OCI-LY3 (cell line): Measurements from ENCODE around the gene UBE2S.

ENCODE experiments used
- H2AFZ ChIP-seq: fragments of 200-600, 300-600 bp; shearing (Covaris generic); 2 replicates; pipeline ENCODE4 v1.6.0; 2014; ENCODE audit warnings: antibody characterized with exemption, low read depth, low read length
- H3K27ac ChIP-seq: fragments of 200-600, 300-600 bp; sonication (generic); 2 replicates; pipeline ENCODE4 v1.5.1; 2014; ENCODE audit warnings: mild to moderate bottlenecking, low read length, moderate library complexity, mixed read lengths
- H3K27me3 ChIP-seq: fragments of 200-600, 300-600 bp; sonication (generic); 2 replicates; pipeline ENCODE4 v1.6.1; 2014; ENCODE audit warnings: low read depth, low read length, mixed read lengths
- H3K36me3 ChIP-seq: fragments of 200-600, 300-600 bp; sonication (generic); replicated peaks from 2 replicates; pipeline ENCODE3; 2014; ENCODE audit warnings: low read depth, low read length, mixed read lengths
- H3K4me1 ChIP-seq: fragments of 300-600, 200-600 bp; sonication (generic); 2 replicates; pipeline ENCODE4 v1.6.1; 2014; ENCODE audit warnings: low read length, mixed read lengths
- H3K4me2 ChIP-seq: fragments of 200-600, 300-600 bp; sonication (generic); 2 replicates; pipeline ENCODE4 v1.6.1; 2014; ENCODE audit warnings: low read length, mixed read lengths
- H3K4me3 ChIP-seq: fragments of 300-600, 200-600 bp; sonication (generic); 2 replicates; pipeline ENCODE4 v1.5.1; 2014; ENCODE audit warnings: antibody characterized with exemption, mild to moderate bottlenecking, low read length, moderate library complexity
- H3K79me2 ChIP-seq: fragments of 300-600, 200-600 bp; shearing (Covaris generic); 2 replicates; pipeline ENCODE4 v1.6.1; 2014; ENCODE audit warnings: mild to moderate bottlenecking, low read length, mixed read lengths
- H3K9ac ChIP-seq: fragments of 300-600, 200-600 bp; shearing (Covaris generic); 2 replicates; pipeline ENCODE4 v1.6.0; 2014; ENCODE audit warnings: mild to moderate bottlenecking, low read length, moderate library complexity
- H3K9me3 ChIP-seq: fragments of 200-600, 300-600 bp; shearing (Covaris generic); 2 replicates; pipeline ENCODE4 v1.6.1; 2014; ENCODE audit warnings: low read length, mixed read lengths; ENCODE audit not compliant: insufficient read depth
- H4K20me1 ChIP-seq: fragments of 200-600, 300-600 bp; sonication (generic); 2 replicates; pipeline ENCODE4 v1.6.1; 2016; ENCODE audit warnings: low read length, mixed read lengths; ENCODE audit not compliant: insufficient read depth
- EZH2phosphoT487 ChIP-seq: fragments of 200-600 bp; shearing (Covaris generic); IDR thresholded peaks from 2 replicates; pipeline ENCODE4 v1.6.1; 2018; ENCODE audit warnings: antibody characterized with exemption, mixed run types, low read depth
- TF ChIP-seq, protein P1 (sequence below): fragments of 200-600, 300-600 bp; sonication (generic); IDR thresholded peaks from 2 replicates; pipeline ENCODE4 v1.5.1; 2014; ENCODE audit warnings: antibody characterized with exemption, low read length, low read depth

UBE2S gene

GRCh38 chr19:55360902-55361301 lies 46.7 kb downstream of the UBE2S start:
- H3K9me3 ChIP-seq, result no peaks in the 10 kb centered on the region
- H3K4me1 ChIP-seq, result no peaks in the 10 kb centered on the region
- no peak for TF ChIP-seq EZH2phosphoT487
- TF ChIP-seq, protein P1, sequence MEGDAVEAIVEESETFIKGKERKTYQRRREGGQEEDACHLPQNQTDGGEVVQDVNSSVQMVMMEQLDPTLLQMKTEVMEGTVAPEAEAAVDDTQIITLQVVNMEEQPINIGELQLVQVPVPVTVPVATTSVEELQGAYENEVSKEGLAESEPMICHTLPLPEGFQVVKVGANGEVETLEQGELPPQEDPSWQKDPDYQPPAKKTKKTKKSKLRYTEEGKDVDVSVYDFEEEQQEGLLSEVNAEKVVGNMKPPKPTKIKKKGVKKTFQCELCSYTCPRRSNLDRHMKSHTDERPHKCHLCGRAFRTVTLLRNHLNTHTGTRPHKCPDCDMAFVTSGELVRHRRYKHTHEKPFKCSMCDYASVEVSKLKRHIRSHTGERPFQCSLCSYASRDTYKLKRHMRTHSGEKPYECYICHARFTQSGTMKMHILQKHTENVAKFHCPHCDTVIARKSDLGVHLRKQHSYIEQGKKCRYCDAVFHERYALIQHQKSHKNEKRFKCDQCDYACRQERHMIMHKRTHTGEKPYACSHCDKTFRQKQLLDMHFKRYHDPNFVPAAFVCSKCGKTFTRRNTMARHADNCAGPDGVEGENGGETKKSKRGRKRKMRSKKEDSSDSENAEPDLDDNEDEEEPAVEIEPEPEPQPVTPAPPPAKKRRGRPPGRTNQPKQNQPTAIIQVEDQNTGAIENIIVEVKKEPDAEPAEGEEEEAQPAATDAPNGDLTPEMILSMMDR, result no peak
- no peak overlapping the region for H3K9ac ChIP-seq
- H3K79me2 ChIP-seq, result no peaks in the 10 kb centered on the region
- no peak overlapping the region for H2AFZ ChIP-seq
- H3K36me3 ChIP-seq, result no peaks in the 10 kb centered on the region
- H3K27me3 ChIP-seq, result peaks cover 5% of the 10 kb centered on the region; the same call in 1 of the 2 replicates
- H3K27ac ChIP-seq, result no peak overlapping the region
- no peaks in the 10 kb centered on the region for H4K20me1 ChIP-seq
- no peak overlapping the region for H3K4me2 ChIP-seq
- no peak overlapping the region for H3K4me3 ChIP-seq

- TF ChIP-seq, protein P1, result no peak
- TF ChIP-seq EZH2phosphoT487, result no peak
- no peak overlapping the region for H3K4me2 ChIP-seq
- H3K27me3 ChIP-seq, result peaks cover 5% of the 10 kb centered on the region; the same call in 1 of the 2 replicates
- H3K36me3 ChIP-seq, result no peaks in the 10 kb centered on the region
- no peak overlapping the region for H3K4me3 ChIP-seq
- H3K27ac ChIP-seq, result no peak overlapping the region
- H3K9ac ChIP-seq, result no peak overlapping the region
- no peak overlapping the region for H2AFZ ChIP-seq
- no peaks in the 10 kb centered on the region for H4K20me1 ChIP-seq
- H3K9me3 ChIP-seq, result no peaks in the 10 kb centered on the region
- H3K79me2 ChIP-seq, result no peaks in the 10 kb centered on the region
- H3K4me1 ChIP-seq, result no peaks in the 10 kb centered on the region
Observed at GRCh38 chr19:55358943-55359908, 48.4 kb downstream of the UBE2S start.

GRCh38 chr19:55358493-55358892 lies 49.1 kb downstream of the UBE2S start:
- Histone ChIP-seq H3K27me3 (peaks cover 5% of the 10 kb centered on the region; the same call in 1 of the 2 replicates), H3K27ac (no peak overlapping the region), H3K4me2 (no peak overlapping the region), H2AFZ (no peak overlapping the region), H3K4me3 (no peak overlapping the region), H3K9ac (no peak overlapping the region), H4K20me1 (no peaks in the 10 kb centered on the region), H3K79me2 (no peaks in the 10 kb centered on the region), H3K4me1 (no peaks in the 10 kb centered on the region), H3K9me3 (no peaks in the 10 kb centered on the region), H3K36me3 (no peaks in the 10 kb centered on the region)
- TF ChIP-seq EZH2phosphoT487, result no peak
- TF ChIP-seq, protein P1, result no peak

DNA sequence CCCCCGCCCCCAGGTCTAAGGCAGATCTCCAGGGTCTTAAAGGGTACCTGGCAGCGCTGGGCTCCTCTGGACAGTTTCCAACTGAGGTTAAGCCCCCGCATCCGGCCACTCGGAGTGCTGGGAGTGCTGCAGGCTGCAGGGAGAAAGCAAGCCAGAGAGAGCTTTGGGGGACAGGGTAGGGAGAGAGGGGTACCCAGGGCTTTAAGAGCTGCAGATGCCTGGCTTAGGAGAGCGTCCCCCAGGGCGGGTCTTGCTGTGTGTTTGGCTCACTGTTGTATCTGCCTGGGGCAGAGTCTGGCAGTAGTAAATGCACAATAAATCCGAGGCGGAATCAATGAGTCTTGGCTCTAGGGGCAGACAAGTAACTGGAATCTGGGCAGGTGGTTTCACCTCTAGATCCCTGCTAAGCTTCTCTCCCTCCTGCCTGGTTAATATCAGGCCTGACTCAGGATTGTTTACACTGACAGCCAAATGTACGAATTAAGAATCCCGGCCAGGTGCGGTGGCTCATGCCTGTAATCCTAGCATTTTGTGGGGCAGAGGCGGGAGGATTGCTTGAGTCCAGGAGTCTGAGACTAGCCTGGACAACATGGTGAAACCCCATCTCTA lies 52.3 kb downstream of the UBE2S start:
- Histone ChIP-seq H2AFZ (no peak overlapping the region), H3K4me2 (no peak overlapping the region), H3K36me3 (no peaks in the 10 kb centered on the region), H3K4me1 (no peaks in the 10 kb centered on the region), H3K9me3 (no peaks in the 10 kb centered on the region), H3K4me3 (no peak overlapping the region), H3K9ac (no peak overlapping the region), H3K27ac (no peak overlapping the region), H3K27me3 (peaks cover 5% of the 10 kb centered on the region; the same call in 1 of the 2 replicates), H4K20me1 (no peaks in the 10 kb centered on the region), H3K79me2 (no peaks in the 10 kb centered on the region)
- no peak for TF ChIP-seq EZH2phosphoT487
- TF ChIP-seq, protein P1, result no peak
